ENCODE data around the gene SEMA3F.

GRCh38 chr3:50179710-50180109, 24.6 kb downstream of the SEMA3F start:
- TF ChIP-seq POLR2A (IDR thresholded peaks at IDR 0.05; ENCODE audit: low read depth, low read length) (no peak), CTCF (IDR thresholded peaks at IDR 0.05; ENCODE audit: extremely low read depth in 1 of 2, insufficient read depth in 1 of 2, low read depth in 1 of 2, low read length in 2 of 2) (no peak), POLR2AphosphoS5 (IDR thresholded peaks at IDR 0.05; ENCODE audit: insufficient read depth, low read depth, low read length) (no peak), EZH2 (IDR thresholded peaks at IDR 0.05; ENCODE audit: borderline replicate concordance, low read depth, low read length, severe bottlenecking) (no peak)

All from endothelial cell of umbilical vein (primary cell).